Subcutaneous adipose tissue (tissue), 4 donors: ENCODE measurements around the gene CENPH. TPM values are rescaled to one million over a fixed set of nuclear protein-coding genes. Genes with fewer than 3 reads are reported as not detected.

ENCODE experiments used
- CTCF ChIP-seq: fragments of 450-650 bp; IDR thresholded peaks from one replicate; pipeline ENCODE4 v1.5.1; 2016; ENCODE audit warnings: low read depth, mild to moderate bottlenecking, control low read depth, antibody characterized with exemption, moderate library complexity
- small RNA-seq: library from RNA; depleted of rRNA; stranded (forward); fragments of <200 nt; gene quantifications from one replicate; pipeline ENCODE3, GENCODE V24; 2016
- total RNA-seq, 4 donors: library from RNA; depleted of rRNA; stranded (reverse); fragments of >200 nt; gene quantifications; one replicate each; pipeline ENCODE4 v1.1.0, GENCODE V29; 2016

CENPH gene
- total RNA-seq, 4 donors from 2014 or later: 1.5 to 3.8 (median 2.5) TPM

- no peak for TF ChIP-seq CTCF
Observed at GRCh38 chr5:69248019-69248418, 58.6 kb downstream of the CENPH start.

GRCh38 chr5:69250593-69250992 lies 61.2 kb downstream of the CENPH start:
- no peak for TF ChIP-seq CTCF

GRCh38 chr5:69252437-69252836 lies 63.1 kb downstream of the CENPH start:
- no peak for TF ChIP-seq CTCF

- TF ChIP-seq CTCF: no peak
Observed at GRCh38 chr5:69257577-69257976, 68.2 kb downstream of the CENPH start.

Small RNA genes lying within 50 kb of the gene (small RNA-seq; reads per million reads assigned to genes)
- gene SNORA50D: not detected

Other genes with a start within 250 kb of the CENPH start
- 10 to 100 TPM; 42.2 to 75.0 (median 48.0) TPM for gene SLC30A5, start 95.6 kb upstream of the CENPH start, total RNA-seq
- 1 to 10 TPM; 2.8 to 8.6 (median 5.6) TPM for gene CCNB1, start 22.4 kb upstream of the CENPH start, total RNA-seq
- 10 to 100 TPM in 3 of 4 donors, 1 to 10 TPM in 1; 7.3 to 18.5 (median 16.0) TPM for gene CDK7, start 45.3 kb downstream of the CENPH start, total RNA-seq
- 10 to 100 TPM in 1 of 4 donors, 1 to 10 TPM in 3; 7.2 to 11.1 (median 9.0) TPM for gene CCDC125, start 143.2 kb downstream of the CENPH start, total RNA-seq
- 10 to 100 TPM; 22.3 to 64.2 (median 30.7) TPM for gene AK6, start 179.9 kb downstream of the CENPH start, total RNA-seq
- gene TAF9, start 179.9 kb downstream of the CENPH start, total RNA-seq: 10 to 100 TPM; 36.5 to 71.3 (median 45.1) TPM
- gene RAD17, start 180.2 kb downstream of the CENPH start, total RNA-seq: 10 to 100 TPM; 13.8 to 23.5 (median 17.5) TPM
- gene MARVELD2, start 225.5 kb downstream of the CENPH start, total RNA-seq: under 1 TPM; 0.34 to 0.49 (median 0.41) TPM